KOPT-K1 (cell line): ENCODE measurements around the gene EID3.
"Not testable (repeated sequence)": the region's sequence is repeated elsewhere in the genome, so short reads cannot be mapped to it uniquely, and the experiment has no call there.

Source experiments
- H3K27ac ChIP-seq: fragments of 200-600 bp; sonication (generic); 2 replicates; pipeline ENCODE4 v1.5.1; 2016; ENCODE audit warnings: antibody characterized with exemption, mild to moderate bottlenecking, low read depth, low read length; ENCODE audit not compliant: poor library complexity, severe bottlenecking
- H3K36me3 ChIP-seq: fragments of 200-600 bp; sonication (generic); 2 replicates; pipeline ENCODE4 v1.5.1; 2017; ENCODE audit warnings: antibody characterized with exemption, mild to moderate bottlenecking, low read length, moderate library complexity; ENCODE audit not compliant: insufficient read depth
- H3K9me3 ChIP-seq: fragments of 200-600 bp; sonication (generic); 2 replicates; pipeline ENCODE4 v1.5.1; 2017; ENCODE audit warnings: antibody characterized with exemption, low read length, mild to moderate bottlenecking; ENCODE audit not compliant: insufficient read depth, poor library complexity, severe bottlenecking

Gene EID3

DNA sequence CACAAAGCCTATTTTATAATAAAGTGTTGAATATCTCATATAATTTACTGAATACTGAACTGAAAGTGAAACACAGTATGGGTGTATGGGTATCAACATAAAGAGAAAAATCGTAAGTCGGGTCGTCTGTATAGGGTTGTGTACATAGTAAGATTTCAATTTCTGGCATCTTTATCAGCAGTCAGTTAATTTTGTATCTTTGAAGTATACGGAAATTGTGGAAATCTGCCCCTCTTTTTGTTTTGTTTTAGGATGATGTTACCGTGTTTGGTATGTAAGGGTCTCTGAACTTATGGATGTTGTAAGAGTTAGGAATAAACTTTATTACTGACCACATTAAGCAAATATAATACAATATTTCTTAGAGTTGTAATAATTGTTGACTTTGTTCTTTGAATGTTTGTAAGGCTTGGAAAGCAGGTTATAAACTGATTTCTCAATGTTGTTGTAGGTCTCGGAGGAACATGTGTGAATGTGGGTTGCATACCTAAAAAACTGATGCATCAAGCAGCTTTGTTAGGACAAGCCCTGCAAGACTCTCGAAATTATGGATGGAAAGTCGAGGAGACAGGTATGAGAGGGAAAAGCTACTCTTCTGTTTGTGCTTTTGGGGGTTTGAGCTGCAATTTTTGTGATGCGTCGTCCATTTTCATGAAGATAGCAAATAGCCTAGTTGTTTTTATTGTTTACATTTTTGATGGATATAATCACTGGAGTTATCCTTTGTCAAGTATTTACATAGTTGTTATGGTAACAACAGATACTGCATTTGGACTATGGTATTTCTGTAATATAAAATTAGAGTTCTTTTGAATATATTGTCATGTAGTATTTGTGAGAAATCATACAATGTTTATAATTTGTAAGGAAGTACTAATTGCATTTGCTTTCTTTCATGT, 12.0 kb downstream of the EID3 start:
- H3K9me3 ChIP-seq = no peaks in the 10 kb centered on the region
- no peak overlapping the region for H3K27ac ChIP-seq
- peaks cover 98% of the 10 kb centered on the region for H3K36me3 ChIP-seq

DNA sequence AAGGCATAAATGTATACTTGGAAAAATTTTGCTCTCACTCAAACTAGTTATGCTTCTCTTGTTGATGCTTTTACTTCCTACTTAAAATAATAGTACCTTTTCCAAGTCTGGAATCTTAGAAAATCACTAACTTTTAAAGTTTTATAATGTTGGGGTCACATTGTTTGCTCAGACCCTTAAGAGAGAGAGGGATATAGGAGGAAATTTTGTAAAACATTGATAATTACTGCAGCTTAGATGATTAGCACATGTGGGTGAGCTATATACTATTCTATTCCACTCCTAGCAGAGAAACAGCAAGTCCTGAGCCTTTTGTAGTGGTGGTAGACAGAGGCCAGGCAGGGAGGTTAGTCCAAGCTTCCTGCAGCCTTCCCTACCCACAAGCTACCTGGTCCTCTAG, 13.4 kb downstream of the EID3 start:
- H3K36me3 ChIP-seq = peaks cover 99% of the 10 kb centered on the region
- H3K27ac ChIP-seq = no peak overlapping the region
- H3K9me3 ChIP-seq = no peaks in the 10 kb centered on the region

DNA sequence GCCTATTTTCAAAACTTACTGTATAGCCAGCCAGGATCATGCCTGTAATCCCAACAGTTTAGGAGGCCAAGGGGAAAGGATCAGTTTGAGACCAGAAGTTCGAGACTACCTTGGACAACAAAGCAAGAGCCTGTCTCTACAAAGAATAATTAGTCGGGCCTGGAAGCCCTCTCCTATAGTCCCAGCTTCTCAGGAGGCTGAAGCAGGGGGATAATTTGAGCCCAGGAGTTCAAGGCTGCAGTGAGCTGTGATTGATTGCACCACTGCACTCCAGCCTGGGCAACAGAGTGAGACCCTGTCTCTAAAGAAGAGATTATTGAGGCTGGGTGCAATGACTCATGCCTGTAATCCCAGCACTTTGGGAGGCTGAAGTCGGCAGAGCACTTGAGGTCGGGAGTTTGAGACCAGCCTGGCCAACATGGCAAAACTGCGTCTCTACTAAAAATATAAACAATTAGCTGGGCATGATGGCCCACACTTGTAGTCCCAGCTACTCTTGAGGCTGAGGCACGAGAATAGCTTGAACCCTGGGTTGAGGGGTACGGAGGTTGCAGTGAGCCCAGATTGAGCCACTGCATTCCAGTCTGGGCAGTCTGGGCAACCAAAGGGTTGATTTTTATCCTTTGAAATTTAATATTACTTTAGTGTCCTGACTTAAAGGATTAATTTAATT, 14.1 kb downstream of the EID3 start:
- no peak overlapping the region for H3K27ac ChIP-seq
- no peaks in the 10 kb centered on the region for H3K9me3 ChIP-seq
- H3K36me3 ChIP-seq = peaks cover 98% of the 10 kb centered on the region

GRCh38 chr12:104319028-104319427, 15.5 kb downstream of the EID3 start:
- H3K9me3 ChIP-seq = no peaks in the 10 kb centered on the region
- peaks cover 89% of the 10 kb centered on the region for H3K36me3 ChIP-seq
- no peak overlapping the region for H3K27ac ChIP-seq

GRCh38 chr12:104319918-104320626, 16.5 kb downstream of the EID3 start:
- no peaks in the 10 kb centered on the region for H3K9me3 ChIP-seq
- no peak overlapping the region for H3K27ac ChIP-seq
- peaks cover 88% of the 10 kb centered on the region for H3K36me3 ChIP-seq

DNA sequence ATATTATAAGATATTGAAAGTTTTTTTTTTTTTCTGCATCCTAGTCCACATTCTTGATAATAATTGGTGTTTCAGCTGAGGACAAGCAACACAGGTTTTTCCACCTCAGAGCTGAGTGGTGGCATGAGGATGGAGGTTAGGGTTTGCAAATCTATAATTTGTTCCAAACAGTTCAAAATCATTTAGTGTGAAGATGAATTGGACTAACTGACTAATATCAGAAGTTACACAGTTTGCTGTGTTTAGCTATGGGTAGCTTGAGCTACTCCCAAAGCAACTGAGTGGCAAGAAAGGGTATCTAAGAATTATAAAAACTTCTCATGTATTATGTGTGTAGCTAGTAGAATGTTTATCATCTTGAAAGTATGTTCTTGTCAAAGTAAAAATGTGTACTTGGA, 17.1 kb downstream of the EID3 start:
- H3K27ac ChIP-seq = no peak overlapping the region
- H3K9me3 ChIP-seq = no peaks in the 10 kb centered on the region
- H3K36me3 ChIP-seq = peaks cover 88% of the 10 kb centered on the region

DNA sequence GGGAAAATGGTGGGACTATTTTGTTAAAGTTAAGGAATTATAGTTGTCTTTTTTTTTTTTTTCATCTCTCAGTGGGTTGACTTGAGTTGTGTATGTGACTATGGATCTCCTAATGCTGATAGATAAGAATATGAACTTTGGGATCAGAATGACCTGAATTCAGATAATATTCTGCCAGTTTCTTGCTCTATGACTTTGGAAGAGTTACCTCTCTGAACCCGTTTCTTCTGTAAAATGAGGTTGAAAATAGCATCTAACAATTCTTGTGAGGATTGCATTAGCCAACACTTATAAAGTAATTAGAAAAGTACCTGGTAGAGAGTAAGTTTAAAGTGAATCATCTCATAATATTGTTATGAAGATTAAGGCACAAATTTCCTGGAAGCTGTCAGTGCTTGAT, 18.4 kb downstream of the EID3 start:
- Histone ChIP-seq H3K27ac (no peak overlapping the region), H3K9me3 (no peaks in the 10 kb centered on the region), H3K36me3 (peaks cover 89% of the 10 kb centered on the region)

DNA sequence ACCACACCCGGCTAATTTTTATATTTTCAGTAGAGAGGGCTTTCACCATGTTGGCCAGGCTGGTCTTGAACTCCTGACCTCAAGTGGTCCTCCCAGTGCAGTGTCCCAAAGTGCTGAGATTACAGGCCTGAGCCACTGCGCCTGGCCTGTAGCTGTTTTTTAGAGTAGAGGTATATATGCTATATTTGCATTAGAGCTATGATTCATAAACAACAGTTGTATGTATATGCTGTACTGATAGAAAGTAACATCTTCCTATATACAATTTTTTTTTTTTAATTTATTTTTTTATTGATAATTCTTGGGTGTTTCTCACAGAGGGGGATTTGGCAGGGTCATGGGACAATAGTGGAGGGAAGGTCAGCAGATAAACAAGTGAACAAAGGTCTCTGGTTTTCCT, 19.0 kb downstream of the EID3 start:
- not testable (repeated sequence) for H3K27ac ChIP-seq, H3K9me3 ChIP-seq
- peaks cover 89% of the 10 kb centered on the region for H3K36me3 ChIP-seq

DNA sequence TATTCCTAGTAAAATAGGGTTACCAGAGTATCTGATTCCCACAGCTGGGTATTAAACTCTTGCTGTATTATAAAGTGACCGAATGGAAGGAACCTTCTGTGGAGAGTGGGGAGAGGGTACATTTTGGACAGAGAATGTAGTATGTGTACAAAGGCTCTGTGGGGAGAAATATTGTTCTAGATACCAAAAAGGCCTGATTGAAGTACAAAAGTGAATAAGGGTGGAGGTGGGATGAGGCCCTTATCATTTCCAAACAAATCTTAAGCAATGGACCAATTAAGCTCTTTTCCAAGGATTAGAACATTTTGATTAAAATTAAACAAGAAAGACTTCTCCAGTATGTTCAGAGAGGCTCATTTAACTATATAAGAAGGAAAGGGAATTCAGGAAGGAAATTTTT, 20.4 kb downstream of the EID3 start:
- Histone ChIP-seq H3K36me3 (peaks cover 89% of the 10 kb centered on the region), H3K9me3 (no peaks in the 10 kb centered on the region), H3K27ac (no peak overlapping the region)

DNA sequence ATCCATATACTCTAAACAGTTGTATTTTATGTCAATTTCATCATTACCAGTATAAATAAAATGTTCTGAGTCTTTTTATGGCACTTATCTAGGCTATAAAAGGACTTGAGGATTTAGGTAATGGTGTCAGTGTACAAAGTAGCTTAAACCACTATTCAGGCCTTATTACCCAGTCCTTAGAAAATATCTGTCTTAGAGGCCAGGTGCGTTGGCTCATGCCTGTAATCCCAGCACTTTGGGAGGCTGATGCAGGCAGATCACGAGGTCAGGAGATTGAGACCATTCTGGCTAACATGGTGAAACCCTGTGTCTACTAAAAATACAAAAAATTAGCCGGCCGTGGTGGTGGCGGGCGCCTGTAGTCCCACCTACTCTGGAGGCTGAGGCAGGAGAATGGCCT, 24.7 kb downstream of the EID3 start:
- peaks cover 87% of the 10 kb centered on the region for H3K36me3 ChIP-seq
- not testable (repeated sequence) for H3K9me3 ChIP-seq, H3K27ac ChIP-seq

DNA sequence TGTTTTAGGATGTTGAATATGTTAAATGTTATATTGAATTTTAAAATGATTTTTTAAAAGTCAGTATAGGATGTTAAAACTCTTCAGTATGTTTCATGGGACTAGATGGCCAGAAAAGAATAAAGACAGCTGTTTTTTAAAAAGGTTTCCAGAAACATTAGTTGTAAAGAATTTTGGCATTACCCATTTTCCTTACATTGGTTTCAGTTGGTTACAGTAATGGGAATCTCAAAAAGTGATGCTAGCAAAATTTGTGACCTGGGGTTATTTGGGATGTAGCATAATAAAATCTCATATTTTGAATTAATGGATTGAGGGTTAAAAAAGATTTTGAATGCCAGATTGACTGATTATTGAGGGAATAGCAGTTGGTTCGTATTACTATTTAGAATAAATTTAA, 25.3 kb downstream of the EID3 start:
- Histone ChIP-seq H3K36me3 (peaks cover 90% of the 10 kb centered on the region), H3K9me3 (no peaks in the 10 kb centered on the region)

DNA sequence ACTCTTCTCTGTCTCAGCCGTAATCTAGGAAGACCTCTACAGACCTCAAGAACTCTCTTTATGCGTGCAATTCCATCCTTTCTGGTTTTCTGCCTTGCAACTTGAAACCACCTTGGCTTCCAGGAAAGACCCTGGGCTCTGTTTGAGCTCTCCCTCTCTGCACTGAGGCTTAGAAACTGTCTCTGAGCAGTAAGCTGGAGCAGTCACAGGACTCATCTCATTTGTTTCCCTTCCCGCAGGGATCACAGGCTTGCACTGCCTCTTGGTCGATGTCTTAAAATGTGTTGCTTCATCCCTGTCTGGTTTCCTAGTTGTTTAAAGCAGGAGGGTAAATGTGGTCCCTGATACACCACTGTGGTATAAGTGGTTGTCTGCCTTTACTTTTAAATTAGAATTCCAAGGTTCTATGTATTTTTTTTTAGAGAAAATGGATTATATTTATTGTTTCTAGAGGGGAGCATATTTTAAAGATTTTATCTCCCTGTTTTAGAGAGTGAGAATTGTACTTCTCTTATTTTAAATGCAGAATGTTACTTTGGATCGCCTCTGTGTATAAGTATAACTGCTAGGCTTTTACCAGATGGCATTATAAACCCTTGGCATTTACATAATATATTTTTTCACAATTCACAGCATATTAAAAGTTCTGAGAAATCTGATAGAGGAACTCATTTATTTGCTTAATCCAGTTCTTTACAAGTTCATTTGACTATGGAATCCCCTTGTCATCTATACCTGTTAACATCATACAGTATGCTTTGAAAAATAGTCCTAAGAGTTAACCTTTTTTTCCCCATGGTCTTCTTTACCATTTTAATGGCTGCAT, 26.4 kb downstream of the EID3 start:
- peaks cover 91% of the 10 kb centered on the region for H3K36me3 ChIP-seq

More for the DNA sequence above, 25.3 kb downstream of the EID3 start:
- no peak overlapping the region for H3K27ac ChIP-seq

DNA sequence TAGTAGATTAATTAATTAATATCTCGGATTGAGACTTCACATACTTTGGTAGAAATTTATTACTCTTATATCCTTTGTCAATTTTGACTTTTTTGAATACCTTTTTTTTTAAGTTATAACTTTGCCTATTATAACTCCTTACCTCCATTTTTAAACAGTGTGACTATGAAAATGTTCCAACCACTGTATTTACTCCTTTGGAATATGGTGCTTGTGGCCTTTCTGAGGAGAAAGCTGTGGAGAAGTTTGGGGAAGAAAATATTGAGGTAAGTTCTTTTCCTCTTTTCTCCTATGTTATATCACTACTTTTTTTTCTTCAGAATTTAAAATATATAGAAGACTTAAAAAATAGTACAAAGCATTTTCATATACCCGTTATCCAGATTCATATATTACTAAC, 27.8 kb downstream of the EID3 start:
- Histone ChIP-seq H3K36me3 (peaks cover 91% of the 10 kb centered on the region), H3K9me3 (no peaks in the 10 kb centered on the region), H3K27ac (no peak overlapping the region)

More for the DNA sequence above, 26.4 kb downstream of the EID3 start:
- H3K27ac ChIP-seq = no peak overlapping the region
- H3K9me3 ChIP-seq = no peaks in the 10 kb centered on the region

- H3K36me3 ChIP-seq = peaks cover 91% of the 10 kb centered on the region
- not testable (repeated sequence) for H3K9me3 ChIP-seq, H3K27ac ChIP-seq
Measured at GRCh38 chr12:104332273-104332672, 28.7 kb downstream of the EID3 start.
